SIG-M5 treated with dmso at 0.1 percent for 504 hours (cell line): ENCODE data around the gene SUSD4.
"Not testable (repeated sequence)": the region's sequence is repeated elsewhere in the genome, so short reads cannot be mapped to it uniquely, and the experiment has no call there.

ENCODE experiments used
- DNase-seq: peaks from one replicate; lab custom pipeline; 2025; ENCODE audit not compliant: unreplicated experiment; lab: John Stamatoyannopoulos, UW

The SUSD4 gene

DNA sequence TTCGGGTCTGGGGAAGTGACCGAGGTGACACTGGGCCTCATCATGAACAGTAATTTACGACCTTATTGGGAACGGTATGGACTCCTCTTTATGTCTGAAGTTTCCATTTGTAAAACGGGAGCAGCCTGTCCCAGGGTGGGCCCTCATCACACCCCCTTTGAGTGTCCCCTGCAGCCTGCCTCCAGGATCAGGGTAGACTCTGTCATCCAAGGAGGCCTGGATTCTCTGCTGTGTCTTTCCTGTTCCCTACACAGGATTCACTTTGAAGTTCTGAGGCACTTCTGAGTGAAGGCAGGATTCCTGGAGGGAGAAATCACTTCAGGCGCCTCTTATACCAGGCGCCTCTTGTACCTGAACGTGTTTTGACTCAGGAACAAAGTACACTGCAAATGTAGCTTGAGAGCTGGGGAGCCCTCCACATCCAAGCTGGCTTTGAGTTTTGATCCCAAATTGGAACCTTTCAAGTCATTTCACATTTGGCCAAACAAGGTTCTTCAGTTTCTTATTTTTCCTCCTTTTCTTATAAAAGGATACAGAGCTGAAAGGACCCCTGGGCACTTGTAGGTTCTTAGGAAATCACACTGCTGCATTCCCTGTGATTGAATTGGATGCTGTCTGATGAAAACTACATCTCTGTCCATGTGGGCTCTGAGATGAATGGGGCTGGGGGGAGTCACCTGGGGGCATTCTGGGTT is 106.0 kb downstream of the SUSD4 start:
- DNase-seq, result no peak

DNA sequence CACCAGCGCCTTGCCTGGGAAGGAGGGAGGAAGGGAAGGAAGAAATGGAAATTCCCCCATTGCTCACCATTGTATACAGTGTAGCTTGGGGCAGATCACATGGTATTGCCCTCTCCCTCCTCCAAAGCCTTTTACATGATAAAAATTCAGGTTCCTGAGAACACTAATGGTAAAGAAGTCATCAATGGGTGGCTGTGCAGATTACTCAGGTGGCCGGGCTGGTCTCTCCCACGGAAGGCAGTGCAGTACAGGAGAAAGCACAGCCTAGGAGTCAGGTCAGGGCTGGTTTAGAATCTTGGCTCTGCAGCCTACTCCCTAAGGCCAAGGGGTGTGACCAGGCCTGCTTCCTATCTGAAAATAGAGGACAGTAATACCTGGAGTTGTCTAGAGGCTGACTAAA is 107.9 kb downstream of the SUSD4 start:
- DNase-seq, result no peak

DNA sequence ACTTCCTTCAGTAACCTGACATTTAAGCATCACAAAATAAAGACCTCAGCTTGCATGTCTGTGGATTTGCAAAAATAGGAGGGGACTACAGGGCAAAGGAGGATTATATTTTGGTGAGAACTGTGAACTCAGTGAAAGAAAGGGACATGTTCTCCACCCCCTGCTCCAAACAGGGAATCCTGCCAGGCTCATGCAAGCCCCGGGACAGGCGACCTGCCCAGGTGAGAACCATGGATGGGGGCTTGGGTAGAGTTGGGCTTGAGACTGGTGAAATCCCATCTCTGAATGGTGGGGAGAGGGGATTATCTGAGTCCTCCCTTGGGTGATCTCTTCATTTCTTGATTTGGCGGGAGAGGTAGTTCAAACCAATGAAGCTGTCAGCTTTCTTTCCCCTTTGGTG is 110.1 kb downstream of the SUSD4 start:
- DNase-seq, result no peak

DNA sequence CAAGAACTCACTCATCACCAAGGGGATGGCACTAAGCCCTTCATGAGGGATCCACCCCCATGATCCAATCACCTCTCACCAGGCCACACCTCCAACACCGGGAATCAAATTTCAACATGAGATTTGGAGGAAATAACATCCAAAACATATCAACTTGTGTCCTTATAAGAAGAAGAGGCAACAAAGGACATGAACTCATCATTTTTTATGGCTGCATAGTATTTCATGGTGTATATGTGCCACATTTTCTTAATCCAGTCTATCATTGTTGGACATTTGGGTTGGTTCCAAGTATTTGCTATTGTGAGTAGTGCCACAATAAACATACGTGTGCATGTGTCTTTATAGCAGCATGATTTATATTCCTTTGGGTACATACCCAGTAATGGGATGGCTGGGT is 112.6 kb downstream of the SUSD4 start:
- not testable (repeated sequence) for DNase-seq

DNA sequence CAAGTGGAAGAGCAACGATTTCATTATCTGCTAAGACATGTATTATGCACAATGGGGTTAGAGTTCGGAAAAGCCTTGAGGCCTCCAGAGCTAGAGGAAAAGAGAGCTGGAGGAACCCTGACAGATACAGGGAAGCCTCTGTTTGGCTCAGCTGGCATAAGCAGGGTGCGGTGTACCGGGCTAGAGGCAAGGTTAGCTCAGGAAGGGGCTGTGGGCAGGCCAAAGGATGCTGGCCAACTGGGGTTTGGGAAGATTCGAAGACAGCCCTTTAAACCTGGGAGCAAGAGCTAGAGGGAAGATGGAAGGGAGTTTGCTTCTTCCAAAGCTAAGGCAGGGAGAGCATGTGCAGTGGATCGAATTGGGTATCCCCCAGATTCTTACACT is 113.4 kb downstream of the SUSD4 start:
- DNase-seq, result no peak

DNA sequence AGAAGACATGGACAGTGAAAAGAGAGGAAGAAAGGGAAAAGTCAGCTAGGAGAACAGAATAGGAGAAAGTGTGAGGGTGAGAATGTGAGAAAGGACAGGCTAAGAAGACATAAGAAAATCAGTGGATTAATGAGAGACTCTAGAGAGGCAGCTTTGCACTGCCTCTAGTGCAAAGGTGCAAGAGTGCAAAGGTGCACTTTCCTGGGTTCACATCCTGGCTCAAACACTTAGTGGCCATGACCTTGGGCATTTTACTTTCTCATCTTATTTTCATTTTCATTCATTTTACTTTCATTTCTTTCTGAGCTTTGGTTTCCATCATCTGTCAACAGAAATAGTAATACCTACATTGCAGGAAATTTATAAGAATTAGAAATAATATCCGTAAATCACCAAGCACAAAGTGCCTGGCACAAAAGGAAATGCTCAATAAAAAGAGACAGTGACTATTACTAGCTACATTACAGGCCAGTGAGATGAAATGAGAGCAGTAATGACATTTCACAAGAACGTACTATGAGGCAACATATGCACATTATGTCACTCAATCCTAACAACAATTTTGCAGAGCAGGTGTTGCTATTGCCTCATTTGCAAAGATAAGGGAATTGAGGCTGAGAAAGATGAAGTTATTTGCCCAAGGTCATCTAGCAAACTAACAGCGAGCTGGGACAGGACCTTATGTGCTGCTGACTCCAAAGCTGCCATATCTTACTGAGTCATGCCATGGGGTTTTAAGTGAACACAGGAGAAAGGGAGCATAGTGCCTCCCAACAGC is 113.9 kb downstream of the SUSD4 start:
- DNase-seq, result peak; percentile 49

DNA sequence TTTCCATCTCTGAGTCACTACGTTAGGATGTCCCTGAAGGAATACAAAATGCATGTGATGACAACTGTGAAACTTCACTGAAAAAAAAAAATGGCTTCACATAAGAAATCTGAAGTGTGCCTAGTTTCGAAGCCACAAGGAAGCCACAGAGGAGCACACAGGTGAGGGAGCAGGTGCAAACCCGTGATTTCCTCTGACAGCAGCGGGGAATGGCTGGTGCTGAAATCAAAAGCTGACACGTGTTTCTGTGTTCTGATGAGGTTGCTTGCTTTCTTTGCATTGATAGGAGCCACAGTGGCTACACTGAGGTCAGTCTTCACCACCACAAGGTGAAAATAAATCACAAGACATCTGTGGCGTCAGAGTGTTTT is 115.2 kb downstream of the SUSD4 start:
- DNase-seq, result no peak

DNA sequence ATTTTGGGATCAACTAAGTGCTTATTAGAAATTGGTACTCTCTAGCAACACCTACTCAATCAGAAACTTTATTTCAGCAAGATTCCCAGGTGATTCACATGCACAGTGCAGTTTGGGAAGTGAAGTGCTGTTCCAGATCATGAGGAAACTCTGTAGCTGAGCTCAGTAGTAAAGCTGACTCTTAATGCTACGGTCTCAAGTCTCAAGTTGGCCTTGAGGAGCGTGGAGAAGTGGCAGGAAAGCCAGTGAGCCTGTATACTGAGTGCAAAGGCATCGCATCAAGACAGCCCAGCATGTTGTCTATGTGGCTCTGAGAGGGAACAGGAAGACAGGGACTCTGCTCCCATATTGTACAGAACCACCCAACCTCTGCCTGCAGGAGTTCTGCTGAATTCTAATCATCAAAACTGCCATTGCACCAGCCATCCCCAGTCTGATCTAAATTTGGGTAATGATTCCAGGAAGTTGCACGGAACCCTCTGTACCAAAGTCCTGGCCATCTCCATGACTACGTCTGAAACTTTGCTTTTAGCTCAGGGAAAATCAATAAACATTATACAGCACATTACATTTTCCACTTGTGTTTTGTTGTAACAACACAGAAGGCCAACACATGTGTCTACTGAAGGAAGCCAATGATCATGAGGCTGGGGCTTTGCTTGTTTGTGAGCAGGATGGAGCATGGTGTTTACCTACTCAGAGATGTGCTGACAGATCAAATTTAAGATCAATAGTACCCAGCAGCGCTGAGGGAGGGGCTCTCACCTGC is 115.8 kb downstream of the SUSD4 start:
- no peak for DNase-seq

DNA sequence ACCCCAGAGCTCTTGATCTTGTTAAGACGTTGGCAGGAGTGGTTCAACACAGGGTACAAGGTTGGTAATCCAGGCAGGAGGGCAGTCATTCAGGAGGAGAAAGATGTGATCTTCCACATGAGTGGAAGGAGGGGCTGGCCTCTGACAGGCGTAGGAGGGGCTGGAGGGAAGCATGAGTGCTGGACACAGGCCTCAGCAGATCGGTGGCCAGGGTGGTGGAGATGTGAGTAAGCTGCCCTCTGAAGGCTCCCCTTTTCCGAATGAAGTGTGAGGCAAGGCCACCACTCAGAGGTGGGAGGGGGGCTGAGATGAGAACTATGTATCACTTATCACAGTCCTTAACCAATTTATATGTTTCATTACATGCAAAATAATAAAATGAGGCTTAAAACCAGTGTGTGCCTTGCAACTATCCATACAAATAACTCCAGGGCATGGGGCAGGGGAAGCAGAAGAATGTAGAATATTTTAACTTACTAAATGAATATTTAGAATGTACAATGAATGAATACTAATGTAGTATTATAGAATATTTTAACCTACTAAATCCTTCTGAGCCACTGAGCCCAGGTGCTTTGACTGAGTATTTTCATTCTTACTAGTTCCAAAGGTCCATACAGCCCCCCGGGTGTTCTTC is 117.4 kb downstream of the SUSD4 start:
- no peak for DNase-seq

DNA sequence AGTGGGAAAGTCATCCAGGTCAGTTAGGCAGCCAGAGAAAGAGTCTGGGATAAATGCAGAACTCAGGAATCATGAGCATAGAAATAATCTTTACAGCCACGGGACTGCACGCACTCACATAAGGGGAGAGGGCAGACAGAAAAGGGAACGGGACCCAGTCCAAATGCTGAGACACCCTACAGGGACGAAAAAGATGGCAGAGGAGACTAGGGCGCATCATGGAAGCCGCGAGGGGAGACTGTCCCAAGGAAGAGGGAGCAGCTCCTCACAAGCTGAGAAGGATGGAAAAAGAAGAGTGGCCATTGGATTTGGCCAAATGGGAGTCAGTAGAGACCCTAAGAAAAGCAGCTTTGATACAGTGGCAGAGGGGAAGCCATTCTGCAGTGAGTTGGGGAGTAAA is 118.0 kb downstream of the SUSD4 start:
- no peak for DNase-seq

DNA sequence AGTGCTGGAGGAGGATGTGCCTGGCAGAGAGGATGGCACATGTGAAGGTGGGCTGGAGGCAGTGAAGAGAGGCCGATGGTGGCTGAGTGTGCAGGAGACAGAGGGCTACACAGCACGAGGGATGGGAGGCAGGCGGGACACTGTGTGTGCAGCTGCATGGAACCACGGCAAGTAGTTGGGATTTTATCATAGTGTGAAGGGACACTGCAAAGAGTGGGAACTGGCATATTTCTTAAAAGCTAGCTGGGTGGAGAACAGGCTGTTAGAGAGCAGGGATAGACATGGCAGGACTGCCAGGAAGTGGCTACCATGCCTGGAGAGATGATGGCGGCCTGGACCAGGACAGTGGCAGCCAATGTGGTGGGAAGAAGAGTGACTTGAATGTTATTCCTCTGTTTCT is 118.6 kb downstream of the SUSD4 start:
- no peak for DNase-seq

DNA sequence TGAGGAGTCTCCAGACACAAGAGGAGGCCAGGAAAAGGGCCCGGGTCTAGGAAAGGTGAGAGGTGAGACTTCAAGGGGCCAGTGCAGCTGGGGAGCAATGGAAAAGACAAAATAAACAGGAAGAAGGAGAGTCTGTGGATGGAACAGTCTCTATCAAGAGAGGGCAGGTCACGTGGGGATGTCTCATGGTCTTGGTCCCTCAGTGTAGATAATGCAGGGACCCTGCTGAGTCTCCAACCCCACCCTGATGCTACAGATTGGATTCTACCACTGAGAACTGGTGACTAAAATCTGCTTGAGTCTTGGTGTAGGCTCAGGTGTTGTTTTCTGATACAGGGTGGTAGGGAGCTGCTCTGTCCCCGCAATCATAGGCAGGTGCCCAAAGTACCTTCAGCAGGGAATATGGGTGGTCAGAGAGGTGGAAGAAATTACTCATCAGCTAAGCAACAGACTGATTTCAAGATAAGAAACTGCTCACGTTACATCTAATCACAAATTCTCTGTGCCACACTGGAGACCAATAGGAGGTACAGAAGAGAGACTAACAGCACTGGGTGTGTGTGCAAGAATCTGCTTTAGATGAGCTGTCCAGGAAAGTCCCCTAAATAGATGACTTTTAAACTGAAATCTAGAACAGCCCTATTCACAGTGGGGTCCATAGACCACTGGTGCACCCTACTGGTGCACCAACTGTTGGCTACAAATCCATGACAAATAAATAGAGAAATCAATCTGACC is 119.4 kb downstream of the SUSD4 start:
- DNase-seq, result no peak

DNA sequence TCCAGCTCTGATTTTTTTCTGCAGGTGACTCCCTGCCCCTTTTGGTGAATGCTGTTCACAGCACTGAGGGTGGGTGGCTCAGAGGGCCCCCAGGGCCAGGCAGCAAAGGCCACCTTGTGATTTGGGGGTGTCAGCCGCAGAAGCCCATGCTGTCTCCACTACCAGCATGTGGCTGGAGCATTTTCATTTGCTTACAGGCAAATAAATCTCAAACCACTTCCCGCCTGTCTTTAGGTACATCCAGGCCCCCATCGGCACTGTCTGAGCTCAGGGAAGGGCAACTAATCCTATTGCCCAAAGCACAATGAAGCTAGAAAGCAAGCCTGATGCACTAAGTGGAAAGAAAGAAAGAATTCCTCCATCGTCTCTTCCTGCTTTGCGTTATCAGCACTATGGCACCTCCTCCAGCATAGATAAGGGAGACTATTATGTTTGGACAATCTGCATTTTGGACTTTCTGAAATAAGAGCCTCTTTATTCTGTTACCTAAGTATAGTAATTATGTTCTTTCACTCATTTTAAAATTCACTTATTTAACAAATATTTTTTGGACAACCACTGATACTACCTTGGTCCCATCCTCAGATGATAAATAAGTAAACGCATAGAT is 120.4 kb downstream of the SUSD4 start:
- DNase-seq, result no peak

DNA sequence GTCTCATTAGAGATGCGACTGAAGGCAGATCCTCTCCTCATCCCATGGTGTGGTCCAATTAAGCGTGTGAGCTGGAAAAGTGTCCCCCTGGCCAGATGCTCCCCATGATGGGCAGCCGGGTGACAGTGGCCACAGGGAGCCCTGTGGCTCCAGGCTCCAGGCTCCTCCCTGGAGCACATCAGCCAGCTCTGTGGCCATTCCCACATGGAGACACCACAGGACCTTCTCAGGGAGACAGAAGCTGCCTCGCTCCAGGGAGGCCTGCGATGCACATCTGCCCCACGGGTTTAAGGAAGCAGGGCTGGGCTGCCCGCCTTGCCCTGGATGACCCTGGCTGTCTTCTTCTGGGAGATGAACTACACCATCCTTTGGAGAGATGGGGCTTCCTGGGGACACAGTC is 121.0 kb downstream of the SUSD4 start:
- DNase-seq, result no peak

DNA sequence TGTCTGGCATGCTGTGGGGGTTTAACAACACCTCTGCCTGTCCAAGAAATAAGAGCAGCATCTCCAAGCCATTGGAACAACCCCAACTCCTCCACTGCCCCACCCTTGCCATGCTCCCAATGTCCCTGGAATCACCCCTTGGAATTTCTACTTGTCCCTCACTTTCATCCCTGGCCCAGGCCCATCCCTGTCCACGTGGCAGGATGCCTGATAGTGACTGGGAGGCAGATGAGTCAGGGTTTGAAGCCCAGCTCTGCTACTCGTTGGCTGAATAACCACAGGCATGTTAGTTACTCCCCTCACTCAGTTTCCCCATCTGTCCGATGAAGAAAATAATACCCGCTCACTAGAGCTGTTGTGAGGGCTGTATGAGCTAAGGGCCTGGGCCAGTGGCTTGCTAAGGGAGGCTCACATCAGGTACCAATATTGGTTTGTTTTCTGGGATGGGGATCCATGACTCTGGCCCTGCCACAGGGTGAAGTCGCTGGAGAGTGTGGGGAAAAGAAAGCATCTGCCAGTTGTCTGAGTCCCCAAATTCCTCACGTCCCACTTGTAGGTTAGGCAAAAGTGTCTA is 121.5 kb downstream of the SUSD4 start:
- DNase-seq, result no peak

DNA sequence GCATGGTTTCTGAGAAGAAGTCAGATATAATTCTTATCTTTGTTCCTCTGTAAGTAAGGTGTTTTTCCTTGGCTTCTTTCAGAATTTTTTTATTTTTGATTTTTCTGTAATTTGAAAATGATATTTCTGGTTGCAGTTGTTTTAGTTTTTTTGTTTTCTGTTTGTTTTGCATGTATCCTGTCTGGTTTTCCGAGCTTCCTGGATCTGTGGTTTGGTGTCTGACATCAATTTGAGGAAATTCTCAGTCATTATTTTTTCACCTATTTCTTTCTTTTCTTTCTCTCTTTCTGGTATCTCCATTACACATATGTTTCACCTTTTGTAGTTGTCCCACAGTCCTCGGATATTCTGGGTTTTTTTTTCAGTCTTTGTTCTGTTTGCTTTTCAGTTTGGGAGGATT is 123.9 kb downstream of the SUSD4 start:
- DNase-seq, result no peak

DNA sequence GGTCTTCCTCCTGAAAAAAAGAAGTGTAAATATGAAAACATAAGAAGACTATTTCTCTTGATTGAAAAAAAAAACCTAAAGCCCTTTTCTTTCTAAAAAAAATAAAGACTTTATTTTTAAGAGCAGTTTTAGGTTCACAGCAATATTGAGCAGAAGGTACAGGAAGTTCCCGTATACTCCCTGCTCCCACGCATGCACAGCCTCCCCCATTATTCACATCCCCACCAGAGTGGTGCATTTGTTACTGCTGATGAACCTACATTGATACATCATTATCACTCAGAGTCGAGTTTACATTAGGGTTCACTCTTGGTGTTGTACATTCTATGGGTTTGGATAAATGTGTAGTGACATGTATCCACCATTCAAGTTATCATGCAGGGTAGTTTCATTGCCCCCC is 128.9 kb downstream of the SUSD4 start:
- no peak for DNase-seq

DNA sequence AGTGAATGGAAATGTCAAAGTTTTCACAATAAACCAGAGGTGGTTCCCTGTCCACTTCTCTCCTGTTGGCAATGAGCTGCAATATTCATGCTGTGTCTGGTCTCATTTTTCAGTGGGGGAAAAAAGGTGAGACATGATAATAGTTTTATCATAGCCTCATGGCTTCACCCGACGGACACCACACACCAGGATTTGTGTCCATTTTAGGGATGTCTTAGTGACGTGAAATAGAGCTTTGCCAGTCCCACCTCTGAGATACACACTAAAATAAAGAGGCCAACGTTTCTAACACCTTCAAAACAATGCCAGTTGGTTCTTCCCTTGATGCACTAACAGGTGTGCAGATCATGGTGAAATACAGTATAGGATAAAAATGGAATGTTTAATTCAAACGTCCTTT is 129.4 kb downstream of the SUSD4 start:
- no peak for DNase-seq

DNA sequence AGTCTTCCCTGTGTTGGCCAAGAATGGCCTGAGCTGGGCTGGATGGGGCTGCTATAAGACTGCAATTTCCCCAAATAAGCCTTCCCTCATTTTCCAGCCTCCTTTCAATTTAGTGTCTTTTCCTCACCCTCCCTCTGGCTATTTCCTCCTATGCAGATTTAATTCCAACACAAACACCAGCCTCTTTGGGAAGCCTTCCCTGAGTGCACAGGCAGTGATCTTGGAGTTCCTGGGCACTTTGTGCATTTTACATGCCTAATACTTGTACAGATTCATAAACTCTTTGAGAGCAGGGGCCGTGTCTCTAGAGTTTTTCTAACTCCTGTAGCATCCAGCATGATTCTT is 129.8 kb downstream of the SUSD4 start:
- DNase-seq, result no peak

DNA sequence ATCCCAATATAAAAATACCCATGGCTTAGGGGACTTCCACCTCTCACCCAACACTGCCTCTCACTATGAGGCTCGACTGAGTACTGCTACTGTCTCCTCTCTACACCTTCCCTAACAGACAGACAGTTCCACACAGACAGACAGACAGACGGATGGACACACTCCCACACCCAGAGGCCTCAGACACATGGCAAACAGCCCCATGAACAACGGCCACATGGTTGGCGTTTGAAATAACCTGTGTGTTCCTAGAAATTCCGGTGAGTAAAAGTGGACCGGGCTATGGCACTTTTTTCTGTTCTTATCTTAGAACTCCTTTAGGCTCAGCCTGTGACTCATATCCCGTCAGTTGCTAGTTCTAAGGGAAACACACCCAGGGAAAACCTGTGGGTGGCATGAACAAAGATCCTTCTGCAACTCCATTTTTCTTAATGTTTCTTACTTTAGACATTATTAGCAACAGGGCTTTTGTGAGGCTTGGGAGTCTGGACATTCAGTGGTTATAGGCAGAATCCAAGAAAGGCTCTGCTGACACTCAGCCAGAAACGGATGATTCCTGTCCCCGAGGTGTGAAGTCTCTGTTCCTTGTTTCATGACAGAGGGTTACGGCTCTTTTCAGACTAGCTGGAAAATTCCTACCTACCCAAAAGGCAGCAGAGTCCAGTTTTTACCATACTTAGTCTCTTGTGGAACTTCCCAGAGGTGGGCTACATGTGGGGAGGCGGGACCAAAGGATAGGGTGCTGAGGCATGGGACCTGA is 130.4 kb downstream of the SUSD4 start:
- no peak for DNase-seq
